HG03097 (cell line): ENCODE results near the gene PEX7.
"Not testable (repeated sequence)": the region's sequence is repeated elsewhere in the genome, so short reads cannot be mapped to it uniquely, and the experiment has no call there.

Experiments
- ATAC-seq: cut with Tn5 transposase; IDR thresholded peaks from one replicate; pipeline ENCODE4 v1.9.1; 2021; ENCODE audit not compliant: unreplicated experiment, low FRiP score

The PEX7 gene

GRCh38 chr6:136947037-136947436 is 124.6 kb downstream of the PEX7 start:
- ATAC-seq: no peak

- not testable (repeated sequence) for ATAC-seq
These were observed 127.6 kb downstream of the PEX7 start for GRCh38 chr6:136949957-136950356.

- ATAC-seq: no peak
These were observed 128.2 kb downstream of the PEX7 start for GRCh38 chr6:136950436-136951126.

GRCh38 chr6:136952714-136953260 is 130.4 kb downstream of the PEX7 start:
- ATAC-seq: no peak

- no peak for ATAC-seq
These were observed 132.7 kb downstream of the PEX7 start for GRCh38 chr6:136955123-136955522.

GRCh38 chr6:136956590-136957544 is 134.5 kb downstream of the PEX7 start:
- no peak for ATAC-seq

- ATAC-seq: no peak
These were observed 135.8 kb downstream of the PEX7 start for GRCh38 chr6:136958168-136958567.

GRCh38 chr6:136959471-136959891 is 137.1 kb downstream of the PEX7 start:
- no peak for ATAC-seq

- ATAC-seq: not testable (repeated sequence)
These were observed 137.5 kb downstream of the PEX7 start for GRCh38 chr6:136959935-136960334.

GRCh38 chr6:136960781-136961180 is 138.4 kb downstream of the PEX7 start:
- no peak for ATAC-seq

GRCh38 chr6:136961848-136962247 is 139.5 kb downstream of the PEX7 start:
- no peak for ATAC-seq

- ATAC-seq: no peak
These were observed 140.3 kb downstream of the PEX7 start for GRCh38 chr6:136962661-136963060.

GRCh38 chr6:136963259-136963658 is 140.9 kb downstream of the PEX7 start:
- ATAC-seq: no peak
